T47D (cell line): ENCODE data around the gene STARD3.
A peak's percentile ranks its signal among the peaks of the same experiment; 100 is the strongest.

Experiments
- DNase-seq, 2 experiments: peaks; one replicate each; pipeline versions ENCODE4 v3.0.0 to v3.0.0-alpha.2; 2011 to 2012; ENCODE audit warnings: low read depth in 1 of 2, low spot score in 1 of 2
- JUND ChIP-seq: IDR thresholded peaks from 2 replicates; pipeline ENCODE4 v1.6.1; 2012; ENCODE audit warnings: low read depth
- in situ Hi-C: cut with HindIII; loops from 2 replicates; pipeline ENCODE4 v1.10.0; 2016; ENCODE audit warnings: low sequenced_read_pairs, low pct_unique_long_range_greater_than_20kb

STARD3 gene

DNA sequence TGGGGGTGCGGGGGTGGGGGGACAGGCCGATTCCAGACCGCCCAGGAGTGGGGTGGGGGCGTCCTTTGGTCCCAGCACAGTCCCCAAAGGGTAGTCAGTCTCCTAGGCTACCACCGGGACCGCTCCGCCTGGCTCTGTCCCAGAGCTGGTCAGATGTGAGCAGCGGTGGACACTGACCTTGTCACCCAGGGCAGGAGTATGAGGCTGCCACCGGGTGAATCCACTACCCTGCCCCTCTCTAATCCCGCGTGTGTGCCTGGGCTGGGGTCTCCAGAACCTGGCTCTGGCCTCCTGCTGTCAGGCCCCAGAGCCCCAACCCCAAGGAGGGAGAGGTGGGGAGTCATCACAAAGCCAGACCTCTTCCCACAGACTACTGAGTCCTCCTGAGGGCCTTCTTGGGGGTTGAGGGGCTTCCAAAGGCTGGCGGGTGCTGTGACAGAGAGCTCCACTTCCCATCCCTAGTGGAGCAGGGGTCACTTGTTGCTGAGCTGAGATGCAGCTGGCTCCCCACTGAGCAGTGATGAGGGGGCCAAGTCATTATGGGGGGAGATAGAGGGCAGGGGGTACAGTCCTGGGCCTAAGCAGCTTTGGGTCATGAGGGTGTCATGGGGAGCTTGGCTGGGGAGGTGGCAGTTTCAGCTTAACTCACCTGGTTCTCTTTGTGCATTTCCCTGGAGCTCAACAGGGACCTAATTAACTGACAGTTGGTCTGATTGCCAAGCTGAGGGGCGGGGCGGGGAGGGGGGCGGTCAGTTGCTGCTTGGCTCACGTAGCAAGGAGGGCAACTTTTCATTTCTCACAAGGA lies 9.0 kb upstream of the STARD3 start:
- DNase-seq: no peak
- in situ Hi-C loops: no loop called here

DNA sequence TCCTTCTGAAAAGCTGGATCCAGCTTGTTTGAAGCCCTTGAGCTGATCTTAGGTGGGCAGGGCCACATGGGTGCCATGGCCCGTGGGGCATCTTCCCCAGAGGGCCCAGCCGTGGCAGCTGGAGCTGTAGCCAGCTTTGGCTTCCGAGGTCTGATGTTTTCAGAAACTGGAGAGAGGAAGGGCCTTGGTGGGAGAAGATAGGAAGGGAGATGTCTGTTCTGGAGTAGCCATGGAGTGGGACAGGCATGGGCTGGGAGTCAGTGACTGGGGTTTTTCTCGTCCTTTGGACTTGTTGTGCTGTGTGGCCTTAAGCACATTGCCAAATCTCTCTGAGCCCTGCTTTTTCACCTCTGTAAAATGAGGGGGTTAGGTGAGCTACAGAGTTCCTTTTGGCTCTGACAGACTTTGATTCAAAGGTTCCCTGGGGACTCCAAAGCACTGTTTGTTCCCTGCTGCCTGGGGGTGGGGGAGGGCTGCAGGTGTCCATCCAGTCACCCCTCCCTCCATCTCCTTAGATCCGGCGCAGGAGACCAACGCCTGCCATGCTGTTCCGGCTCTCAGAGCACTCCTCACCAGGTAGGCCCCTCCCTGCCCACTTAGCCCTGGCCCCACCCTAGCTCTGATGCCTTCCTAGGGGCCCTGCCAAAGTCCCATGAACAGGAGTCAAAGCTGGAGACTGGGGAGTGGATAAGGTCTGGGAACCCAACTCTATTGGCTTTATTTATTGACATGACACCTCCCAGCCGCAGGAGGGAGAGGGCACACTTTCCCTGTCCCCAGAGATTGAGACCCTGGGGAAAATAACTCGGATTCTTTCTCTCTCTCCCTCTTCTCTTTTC lies 8.1 kb upstream of the STARD3 start:
- no peak for TF ChIP-seq JUND
- in situ Hi-C loops: no loop called here
- DNase-seq: peak in 1 of 2 experiments; percentile 49

More for the DNA sequence above, 9.0 kb upstream of the STARD3 start:
- TF ChIP-seq JUND: no peak

DNA sequence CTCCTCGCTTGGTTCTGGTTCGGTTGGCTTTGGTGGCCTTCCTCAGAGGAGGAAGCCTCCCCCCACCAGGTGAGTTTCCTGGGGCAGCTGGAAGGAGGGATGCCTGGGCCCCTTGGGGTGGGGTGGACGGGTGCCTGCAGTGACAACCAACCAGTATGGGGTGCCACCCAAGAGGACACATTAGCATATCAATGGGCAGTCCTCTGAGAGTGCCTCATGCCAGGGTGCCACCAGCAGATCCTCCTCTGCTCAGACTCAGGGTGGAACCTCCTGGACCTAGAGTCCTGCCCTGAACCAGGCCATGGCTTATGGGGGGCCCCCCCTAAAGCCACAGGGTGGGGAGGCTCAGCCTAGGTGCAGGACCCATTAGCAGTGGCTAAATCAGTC lies 7.5 kb upstream of the STARD3 start:
- in situ Hi-C loops: no loop called here
- TF ChIP-seq JUND: no peak
- DNase-seq: no peak

DNA sequence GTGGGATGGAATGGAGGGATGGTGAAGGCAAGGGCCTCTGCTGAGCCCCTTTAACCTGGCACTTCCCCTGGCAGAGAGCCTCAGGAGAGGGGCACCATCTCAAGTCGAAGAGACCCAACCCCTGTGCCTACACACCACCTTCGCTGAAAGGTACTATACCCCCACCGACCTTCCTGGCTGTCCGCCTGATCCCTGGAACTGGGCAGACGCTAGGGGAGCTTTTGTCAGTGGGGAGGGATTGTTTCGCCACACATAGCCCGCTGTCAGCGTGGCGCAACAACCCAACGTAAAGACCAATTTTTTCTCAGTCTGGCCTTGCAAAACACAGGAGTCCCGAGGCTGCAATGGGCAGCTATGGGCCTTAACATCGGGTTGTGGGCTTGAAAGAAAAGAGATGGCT lies 7.0 kb upstream of the STARD3 start:
- in situ Hi-C loops: no loop called here
- no peak for DNase-seq

DNA sequence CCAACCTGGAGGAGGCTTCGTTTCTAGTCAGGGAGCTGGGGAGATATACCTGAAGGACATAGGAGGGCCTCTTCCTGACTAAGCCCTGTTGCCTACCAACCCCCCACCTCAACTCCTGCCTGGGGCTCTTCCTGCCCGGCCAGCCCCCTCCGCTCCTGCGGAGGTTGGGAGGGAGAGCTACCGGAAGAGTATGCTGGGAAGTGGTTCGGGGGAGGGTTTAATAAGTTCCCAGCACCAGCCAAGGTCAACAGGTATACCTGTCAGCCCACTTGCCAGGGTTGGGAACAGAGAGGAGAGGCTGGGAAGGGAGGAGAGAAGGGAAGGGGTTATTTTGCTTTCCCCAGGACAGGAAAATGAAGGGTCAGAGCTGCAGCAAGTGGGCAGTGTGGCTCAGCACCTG lies 5.5 kb upstream of the STARD3 start:
- TF ChIP-seq JUND: no peak
- peak in 1 of 2 experiments; percentile 77 for DNase-seq
- in situ Hi-C loops: no loop called here

More for the DNA sequence above, 7.0 kb upstream of the STARD3 start:
- no peak for TF ChIP-seq JUND

DNA sequence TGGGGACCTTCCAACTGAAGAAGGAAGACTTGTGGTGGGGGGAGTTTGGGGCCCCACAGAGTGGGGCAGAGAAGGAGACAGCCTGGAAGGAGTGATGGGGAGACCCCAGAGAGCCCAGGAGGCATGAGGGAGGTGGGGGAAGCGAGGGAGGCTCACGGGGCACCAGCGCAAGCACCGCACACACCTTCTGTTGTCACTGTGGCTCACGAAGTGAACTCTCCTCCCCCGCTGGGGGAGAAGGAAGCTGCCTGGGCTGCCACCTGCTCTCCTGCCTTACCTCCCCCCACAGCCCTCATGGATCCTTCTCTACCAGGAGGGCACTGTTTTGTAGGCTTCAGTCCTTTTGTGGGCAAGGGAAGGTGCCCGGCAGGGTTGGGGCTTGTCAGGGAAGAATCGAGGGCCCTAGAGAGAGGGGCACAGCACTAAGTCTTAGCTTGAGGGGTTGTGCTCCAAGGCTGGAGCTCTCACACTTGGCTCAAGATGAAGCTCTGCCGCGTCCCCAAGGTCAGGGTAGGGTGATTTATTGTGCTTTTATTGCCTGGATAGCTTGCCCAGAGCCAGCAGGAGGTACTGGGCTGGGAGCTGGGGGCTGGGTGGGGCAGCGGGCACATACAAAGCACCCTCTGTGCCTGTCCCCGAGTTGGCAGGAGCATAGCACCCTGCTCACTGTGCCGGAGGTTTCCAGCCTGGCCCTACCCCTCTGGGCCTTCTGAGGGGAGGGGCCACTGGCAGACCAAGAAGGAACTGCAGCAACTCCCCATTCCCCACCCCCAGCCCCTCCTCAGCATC lies 4.6 kb upstream of the STARD3 start:
- in situ Hi-C loops: no loop called here
- DNase-seq: no peak
- TF ChIP-seq JUND: no peak

DNA sequence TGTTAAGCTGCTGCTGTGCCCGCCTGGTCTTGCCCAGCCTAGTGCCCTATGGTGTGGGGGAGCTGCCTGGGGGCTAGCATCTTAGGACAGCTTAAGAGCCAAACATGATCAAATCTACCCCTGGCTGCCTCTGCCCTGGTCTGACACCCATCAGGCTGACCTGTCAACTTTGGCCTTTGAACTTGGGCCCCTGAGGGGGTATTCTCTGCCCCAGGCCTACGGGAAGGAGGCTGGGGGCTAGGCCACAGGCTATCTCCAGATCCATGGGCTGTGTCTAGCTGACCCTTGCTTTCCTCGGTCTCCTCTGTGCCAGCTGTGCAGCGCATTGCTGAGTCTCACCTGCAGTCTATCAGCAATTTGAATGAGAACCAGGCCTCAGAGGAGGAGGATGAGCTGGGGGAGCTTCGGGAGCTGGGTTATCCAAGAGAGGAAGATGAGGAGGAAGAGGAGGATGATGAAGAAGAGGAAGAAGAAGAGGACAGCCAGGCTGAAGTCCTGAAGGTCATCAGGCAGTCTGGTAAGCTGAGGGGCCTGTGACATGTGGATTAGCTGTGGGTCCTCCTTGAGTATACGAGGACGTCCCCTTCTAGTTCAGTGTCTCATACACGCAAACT lies 3.3 kb upstream of the STARD3 start:
- no peak for DNase-seq
- TF ChIP-seq JUND: no peak
- in situ Hi-C loops: no loop called here

DNA sequence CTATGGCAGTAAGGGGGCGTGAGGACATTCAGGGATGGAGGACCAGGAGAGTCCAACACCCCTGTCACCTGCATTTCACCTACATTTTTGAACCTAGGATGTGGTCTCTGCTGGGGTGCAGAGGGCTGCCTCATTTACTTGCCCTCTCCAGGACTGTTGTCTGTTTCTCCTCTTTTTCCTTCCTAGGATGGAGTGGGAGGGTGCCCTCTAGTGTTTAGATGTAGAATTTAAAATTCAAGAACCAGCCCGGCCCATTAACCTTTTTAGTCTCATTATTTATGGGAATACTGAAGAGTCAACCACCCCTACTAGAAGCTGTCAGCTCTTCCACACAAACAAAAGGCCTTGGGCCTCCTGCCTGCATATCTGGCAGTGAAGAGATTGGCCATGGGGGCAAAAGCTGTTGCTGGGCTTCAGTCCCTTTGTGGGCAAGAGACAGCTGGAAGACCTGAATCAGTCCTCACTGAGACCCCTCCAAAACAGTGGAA lies 2.5 kb upstream of the STARD3 start:
- in situ Hi-C loops: no loop called here
- peak; percentile 47 to 63 for DNase-seq
- TF ChIP-seq JUND: no peak

DNA sequence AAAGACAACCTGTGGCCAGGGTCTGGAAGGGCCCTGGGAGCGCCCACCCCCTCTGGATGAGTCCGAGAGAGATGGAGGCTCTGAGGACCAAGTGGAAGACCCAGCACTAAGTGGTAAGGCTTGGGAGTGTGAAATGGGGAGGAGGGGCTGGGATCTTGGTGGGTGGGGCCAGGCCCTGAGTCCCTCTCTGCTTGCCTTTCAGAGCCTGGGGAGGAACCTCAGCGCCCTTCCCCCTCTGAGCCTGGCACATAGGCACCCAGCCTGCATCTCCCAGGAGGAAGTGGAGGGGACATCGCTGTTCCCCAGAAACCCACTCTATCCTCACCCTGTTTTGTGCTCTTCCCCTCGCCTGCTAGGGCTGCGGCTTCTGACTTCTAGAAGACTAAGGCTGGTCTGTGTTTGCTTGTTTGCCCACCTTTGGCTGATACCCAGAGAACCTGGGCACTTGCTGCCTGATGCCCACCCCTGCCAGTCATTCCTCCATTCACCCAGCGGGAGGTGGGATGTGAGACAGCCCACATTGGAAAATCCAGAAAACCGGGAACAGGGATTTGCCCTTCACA lies 1.2 kb upstream of the STARD3 start:
- TF ChIP-seq JUND: no peak
- in situ Hi-C loops: no loop called here
- no peak for DNase-seq

DNA sequence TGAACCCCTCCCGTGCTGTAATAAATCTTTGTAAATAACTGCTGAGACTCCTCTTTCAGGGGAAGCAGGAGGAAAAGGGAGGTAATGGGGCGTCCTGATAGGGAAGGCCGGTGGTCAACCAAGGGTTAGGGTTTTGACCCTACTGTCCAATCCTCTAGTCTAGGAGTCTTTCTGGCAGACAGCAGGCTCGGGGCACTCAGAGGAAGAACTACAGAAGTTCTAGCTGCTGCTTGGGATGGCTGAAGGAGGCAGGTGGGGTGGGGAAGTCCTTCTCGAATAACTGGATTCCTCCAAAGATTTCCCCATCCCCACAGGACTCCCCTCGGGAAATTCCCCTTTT lies 387 bp upstream of the STARD3 start:
- in situ Hi-C loops: no loop called here
- no peak for TF ChIP-seq JUND

DNA sequence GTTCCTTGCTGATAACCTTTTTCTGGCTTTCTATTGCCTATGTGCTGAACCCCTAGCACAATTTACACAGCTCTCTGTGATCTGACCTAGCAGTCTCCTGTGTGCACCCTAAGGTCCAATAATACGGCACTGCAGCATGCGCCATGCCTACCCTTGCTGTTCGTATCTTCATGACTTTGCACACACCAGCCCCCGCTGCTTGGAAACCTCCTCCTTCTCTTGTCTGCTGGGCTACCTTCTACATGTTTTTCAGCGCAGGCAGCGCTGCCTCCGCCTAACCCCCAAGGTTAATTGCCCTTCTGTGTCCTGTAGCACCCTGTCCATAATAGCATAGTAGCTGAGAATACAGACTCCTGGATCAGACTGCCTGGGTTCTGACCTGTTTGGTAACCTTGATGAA lies 1.4 kb downstream of the STARD3 start:
- no peak for TF ChIP-seq JUND
- no peak for DNase-seq
- in situ Hi-C loops: no loop called here

More for the DNA sequence above, 387 bp upstream of the STARD3 start:
- DNase-seq: no peak

DNA sequence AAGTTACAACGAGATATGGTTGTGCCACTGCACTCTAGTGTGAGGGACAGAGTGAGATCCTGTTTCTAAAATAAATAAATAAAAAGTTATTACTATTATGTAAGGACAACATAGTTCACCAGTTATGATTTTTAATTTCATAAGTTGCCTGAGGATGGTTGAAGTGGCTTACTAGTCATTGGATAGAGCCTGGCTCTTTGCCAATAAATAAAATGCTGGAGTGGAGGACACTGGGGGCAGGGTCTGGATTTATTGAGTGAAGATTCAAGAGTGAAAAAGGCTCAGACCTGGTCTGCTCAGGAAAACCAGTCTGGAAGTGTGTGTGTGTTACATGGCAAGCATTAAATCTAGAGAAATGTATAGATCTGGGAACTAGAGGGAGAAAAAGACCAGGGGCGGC lies 2.1 kb downstream of the STARD3 start:
- no peak for DNase-seq
- in situ Hi-C loops: no loop called here
- TF ChIP-seq JUND: no peak
